Measurements from ENCODE around the gene GLIS1. TPM values are rescaled to one million over a fixed set of nuclear protein-coding genes. Genes with fewer than 3 reads are reported as not detected.

GLIS1 gene
- total and polyA plus RNA-seq, 10 of the 15 experiments (the other 5 are each of a cell fraction or from before 2014, with no cell fraction given), result not detected

- in situ Hi-C loops (cut with MboI), result no loop called here
- FAIRE-seq (no peak), DNase-seq (ENCODE audit: low read depth, low spot score) (no peak), ATAC-seq (no peak)
- Histone ChIP-seq H3K36me3 (ENCODE audit: control insufficient read depth in 2 of 2, insufficient read depth in 2 of 2, low read length in 1 of 2) (no peaks in the 10 kb centered on the region), H3K27me3 (replicated peaks in 1 of 2; ENCODE audit: control insufficient read depth in 2 of 2, insufficient read depth in 2 of 2, low read length in 1 of 2) (peaks cover 0 to 1% of the 10 kb centered on the region in 2 experiments; a peak in 2 of 4 replicates), H3K9ac (ENCODE audit: control insufficient read depth, insufficient read depth, low read length) (no peak overlapping the region), H3K4me1 (ENCODE audit: control insufficient read depth, insufficient read depth, low read length) (no peaks in the 10 kb centered on the region), H3K79me2 (ENCODE audit: control insufficient read depth, insufficient read depth, low read length) (no peaks in the 10 kb centered on the region), H3K9me3 (replicated peaks; ENCODE audit: control insufficient read depth, insufficient read depth, low read length) (no peaks in the 10 kb centered on the region), H3K4me3 (no peak overlapping the region), H2AFZ (ENCODE audit: control insufficient read depth, low read depth, low read length) (no peak overlapping the region), H3K4me2 (ENCODE audit: control insufficient read depth, insufficient read depth) (no peak overlapping the region), H3K27ac (ENCODE audit: control insufficient read depth, insufficient read depth) (no peak overlapping the region), H4K20me1 (ENCODE audit: control insufficient read depth, insufficient read depth) (no peaks in the 10 kb centered on the region)
- no TSS peak for BruUV-seq (replicated peaks)
- intact Hi-C loops (cut with micrococcal nuclease; ENCODE audit: unreplicated experiment), result no loop called here
- no peak for TF ChIP-seq IRF5 (IDR thresholded peaks at IDR 0.05; ENCODE audit: borderline replicate concordance)
- TF ChIP-seq BHLHE40 (IDR thresholded peaks at IDR 0.05; ENCODE audit: borderline replicate concordance in 1 of 2, low read depth in 2 of 2, low read length in 1 of 2), result no peak
- no peak for TF ChIP-seq RFX5 (IDR thresholded peaks at IDR 0.05; ENCODE audit: low read depth, low read length)
- no peak for TF ChIP-seq PML (IDR thresholded peaks at IDR 0.05; ENCODE audit: low read length)
- TF ChIP-seq HDAC2 (IDR thresholded peaks at IDR 0.05), result no peak
- TF ChIP-seq SMAD5 (IDR thresholded peaks at IDR 0.05; ENCODE audit: low read depth), result no peak
- no peak for TF ChIP-seq PAX8 (IDR thresholded peaks at IDR 0.05)
- TF ChIP-seq, protein P1, sequence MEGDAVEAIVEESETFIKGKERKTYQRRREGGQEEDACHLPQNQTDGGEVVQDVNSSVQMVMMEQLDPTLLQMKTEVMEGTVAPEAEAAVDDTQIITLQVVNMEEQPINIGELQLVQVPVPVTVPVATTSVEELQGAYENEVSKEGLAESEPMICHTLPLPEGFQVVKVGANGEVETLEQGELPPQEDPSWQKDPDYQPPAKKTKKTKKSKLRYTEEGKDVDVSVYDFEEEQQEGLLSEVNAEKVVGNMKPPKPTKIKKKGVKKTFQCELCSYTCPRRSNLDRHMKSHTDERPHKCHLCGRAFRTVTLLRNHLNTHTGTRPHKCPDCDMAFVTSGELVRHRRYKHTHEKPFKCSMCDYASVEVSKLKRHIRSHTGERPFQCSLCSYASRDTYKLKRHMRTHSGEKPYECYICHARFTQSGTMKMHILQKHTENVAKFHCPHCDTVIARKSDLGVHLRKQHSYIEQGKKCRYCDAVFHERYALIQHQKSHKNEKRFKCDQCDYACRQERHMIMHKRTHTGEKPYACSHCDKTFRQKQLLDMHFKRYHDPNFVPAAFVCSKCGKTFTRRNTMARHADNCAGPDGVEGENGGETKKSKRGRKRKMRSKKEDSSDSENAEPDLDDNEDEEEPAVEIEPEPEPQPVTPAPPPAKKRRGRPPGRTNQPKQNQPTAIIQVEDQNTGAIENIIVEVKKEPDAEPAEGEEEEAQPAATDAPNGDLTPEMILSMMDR (IDR thresholded peaks at IDR 0.05 in 2 of 3, conservative IDR thresholded peaks at IDR 0.05 in 1 of 3; ENCODE audit: control insufficient read depth in 2 of 3, extremely low read depth in 1 of 3, insufficient read depth in 1 of 3, low read depth in 3 of 3, low read length in 3 of 3), result no peak
- no peak for TF ChIP-seq EED (IDR thresholded peaks at IDR 0.05; ENCODE audit: low read depth)
- TF ChIP-seq ZBTB11 (CRISPR knock-in tag; IDR thresholded peaks at IDR 0.05), result no peak
- TF ChIP-seq KLF5 (IDR thresholded peaks at IDR 0.05; ENCODE audit: partially characterized antibody), result no peak
- no peak for TF ChIP-seq EGR1 (IDR thresholded peaks at IDR 0.05; ENCODE audit: borderline replicate concordance in 1 of 2, low read depth in 2 of 2, low read length in 2 of 2)
- TF ChIP-seq GATAD2B (conservative IDR thresholded peaks at IDR 0.05; ENCODE audit: low read depth), result no peak
- TF ChIP-seq MEF2B (IDR thresholded peaks at IDR 0.05; ENCODE audit: partially characterized antibody, poor library complexity, severe bottlenecking), result no peak
- no peak for TF ChIP-seq SMARCA5 (IDR thresholded peaks at IDR 0.05)
- ChIA-PET RAD21 (ENCODE audit: unreplicated experiment) (no interaction called here), POLR2A (no interaction called here), SMC1A (ENCODE audit: uncharacterized antibody, unreplicated experiment) (no interaction called here), CTCF (no interaction called here)
- 48% methylated on average over 13 of the region's 13 CpGs for WGBS (ENCODE audit: insufficient coverage, insufficient replicate concordance, low lambda C conversion rate, missing lambda C conversion rate)
Observed at GRCh38 chr1:53546409-53547155, 192.4 kb downstream of the GLIS1 start.

Measured in GM12878 (cell line).